ENCODE data around the gene FBXW2.
"Not testable (repeated sequence)": the region's sequence is repeated elsewhere in the genome, so short reads cannot be mapped to it uniquely, and the experiment has no call there.

Gene FBXW2, protein sequence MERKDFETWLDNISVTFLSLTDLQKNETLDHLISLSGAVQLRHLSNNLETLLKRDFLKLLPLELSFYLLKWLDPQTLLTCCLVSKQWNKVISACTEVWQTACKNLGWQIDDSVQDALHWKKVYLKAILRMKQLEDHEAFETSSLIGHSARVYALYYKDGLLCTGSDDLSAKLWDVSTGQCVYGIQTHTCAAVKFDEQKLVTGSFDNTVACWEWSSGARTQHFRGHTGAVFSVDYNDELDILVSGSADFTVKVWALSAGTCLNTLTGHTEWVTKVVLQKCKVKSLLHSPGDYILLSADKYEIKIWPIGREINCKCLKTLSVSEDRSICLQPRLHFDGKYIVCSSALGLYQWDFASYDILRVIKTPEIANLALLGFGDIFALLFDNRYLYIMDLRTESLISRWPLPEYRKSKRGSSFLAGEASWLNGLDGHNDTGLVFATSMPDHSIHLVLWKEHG

DNA sequence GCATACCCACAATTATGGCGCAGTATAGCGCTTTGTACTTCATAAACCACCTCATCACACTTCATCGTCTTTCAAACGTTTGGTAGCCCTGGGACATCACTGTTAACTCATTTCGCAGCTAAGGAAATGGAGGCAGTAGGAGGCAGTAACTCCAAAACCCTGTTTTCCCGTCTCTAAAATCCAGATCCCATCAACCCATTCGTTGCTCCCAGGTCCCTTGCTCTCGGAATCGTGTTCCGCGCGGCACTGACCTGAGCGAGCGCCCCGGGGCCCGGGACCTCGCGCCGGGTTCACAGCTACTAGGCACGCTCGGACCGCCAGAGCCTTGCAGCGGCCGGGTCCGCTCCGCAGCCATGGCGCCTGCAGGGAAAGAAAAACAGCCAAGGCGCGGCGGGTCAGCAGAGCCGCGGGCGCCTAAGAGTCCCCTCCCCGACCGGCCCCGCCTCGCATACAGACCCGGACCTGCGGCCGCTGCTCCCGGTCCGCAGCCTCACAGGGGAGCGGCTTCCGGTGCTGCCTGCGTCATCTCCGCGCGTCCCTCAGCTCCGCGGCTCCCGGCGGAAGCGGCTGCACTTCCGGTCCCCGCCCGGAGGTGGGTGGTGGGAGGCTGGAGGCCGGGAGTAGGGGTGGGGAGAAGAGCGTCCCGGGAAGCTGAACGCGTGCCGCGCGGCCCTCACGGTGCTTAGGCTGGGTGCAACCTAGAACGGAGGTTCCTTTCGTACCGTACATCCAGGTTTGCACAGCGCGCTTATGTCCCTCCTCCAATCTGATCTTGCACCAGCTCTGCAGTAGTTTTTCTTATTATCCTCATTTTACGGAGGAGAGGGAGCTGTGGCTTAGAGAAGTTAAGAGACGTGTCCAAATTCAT lies at the start of gene FBXW2:
TSS of gene FBXW2 (minus strand) at position 519 of the 868 bp plus-strand sequence. CDS start 5,158 bp downstream, outside the sequence.
- peak; percentile 95 for DNase-seq

DNA sequence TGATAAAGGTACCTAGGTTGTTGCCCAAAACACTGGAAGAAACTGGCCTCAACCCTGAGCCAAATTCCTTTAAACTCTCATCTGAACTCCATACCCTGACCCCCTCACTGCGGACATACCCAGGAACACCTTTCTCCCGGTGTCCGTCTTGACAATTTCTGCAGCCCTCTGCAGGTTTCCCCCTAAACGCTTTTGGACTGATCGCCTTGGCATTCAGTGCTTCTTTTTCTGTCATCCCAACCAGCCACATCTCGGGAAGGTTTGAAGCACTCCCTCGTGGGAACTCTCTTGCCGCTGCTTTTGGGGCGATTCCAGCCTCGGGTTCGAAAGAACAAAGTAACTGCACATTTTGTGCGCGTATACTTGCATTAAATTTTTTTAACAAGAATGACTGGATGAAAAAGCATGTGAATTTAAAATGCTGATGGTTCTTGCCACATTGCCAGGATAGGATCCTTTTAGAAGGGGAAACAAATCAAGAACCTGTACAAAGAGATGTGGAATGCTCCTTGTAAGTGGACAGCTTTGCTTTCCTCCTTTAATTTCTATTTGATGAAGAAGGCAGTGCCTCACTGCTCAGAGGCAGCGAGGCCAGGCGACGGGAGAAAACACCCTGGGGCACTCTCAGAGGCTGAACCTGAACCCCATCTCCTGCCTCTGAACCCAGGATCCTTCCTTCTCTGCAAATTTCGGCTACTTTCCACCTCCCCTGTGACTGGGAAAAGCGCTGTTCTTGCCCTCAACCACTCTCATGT lies 48.9 kb upstream of the FBXW2 start:
- DNase-seq, result no peak

DNA sequence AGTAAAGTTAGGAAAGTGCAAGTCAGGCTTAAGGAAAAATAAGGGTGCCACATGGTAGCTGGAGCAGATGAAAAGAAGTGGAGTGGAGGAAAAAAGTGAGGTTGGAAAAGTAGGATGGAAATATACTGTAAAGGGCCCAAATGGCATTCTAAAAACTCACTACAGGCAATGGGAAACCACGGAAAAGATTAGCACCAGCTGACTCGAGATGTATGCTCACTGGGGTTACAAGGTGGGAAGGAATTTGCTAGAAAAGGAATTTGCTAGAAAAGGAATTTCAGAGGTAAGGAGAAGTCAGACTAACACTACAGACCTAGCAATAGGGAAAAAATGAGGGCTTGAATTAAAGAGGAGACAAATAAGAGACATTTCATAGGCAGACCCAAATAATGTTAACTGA lies 45.9 kb upstream of the FBXW2 start:
- no peak for DNase-seq

DNA sequence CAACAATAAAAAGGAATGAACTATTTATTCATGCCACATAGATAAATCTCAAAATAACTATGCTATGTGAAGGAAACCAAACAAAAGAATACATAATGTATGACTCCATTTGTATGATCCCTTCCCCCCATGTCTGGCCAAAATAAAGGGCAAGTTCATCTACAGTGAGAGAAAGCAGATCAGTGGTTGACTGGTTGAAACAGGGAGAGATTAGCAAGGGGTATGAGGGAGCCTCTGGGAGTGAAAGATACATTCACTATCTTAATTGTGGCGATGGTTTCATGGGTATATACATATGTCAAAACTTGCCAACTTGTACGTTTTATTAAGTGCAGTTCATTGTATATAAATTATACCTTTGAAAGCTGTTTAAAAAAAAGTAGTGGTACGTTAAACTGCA lies 44.7 kb upstream of the FBXW2 start:
- DNase-seq, result no peak

DNA sequence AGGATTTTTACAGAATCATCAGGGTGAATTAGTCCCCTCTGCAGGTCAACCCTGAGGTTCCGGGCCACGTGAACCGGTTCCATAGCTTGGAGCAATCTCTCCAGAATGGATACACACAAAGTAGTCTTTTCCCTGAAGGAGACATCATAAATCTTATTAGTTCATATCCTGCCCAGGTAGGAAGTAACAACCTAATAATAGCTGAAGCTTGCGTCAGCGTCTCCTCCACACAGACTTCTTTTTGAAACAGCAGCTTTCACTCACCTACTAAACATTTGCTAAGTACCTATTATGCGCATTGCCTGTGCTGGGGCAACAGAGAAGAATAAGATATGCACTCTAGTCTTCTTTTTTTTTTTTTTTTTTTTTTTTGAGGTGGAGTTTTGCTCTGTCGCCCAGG lies 40.1 kb upstream of the FBXW2 start:
- no peak for DNase-seq

DNA sequence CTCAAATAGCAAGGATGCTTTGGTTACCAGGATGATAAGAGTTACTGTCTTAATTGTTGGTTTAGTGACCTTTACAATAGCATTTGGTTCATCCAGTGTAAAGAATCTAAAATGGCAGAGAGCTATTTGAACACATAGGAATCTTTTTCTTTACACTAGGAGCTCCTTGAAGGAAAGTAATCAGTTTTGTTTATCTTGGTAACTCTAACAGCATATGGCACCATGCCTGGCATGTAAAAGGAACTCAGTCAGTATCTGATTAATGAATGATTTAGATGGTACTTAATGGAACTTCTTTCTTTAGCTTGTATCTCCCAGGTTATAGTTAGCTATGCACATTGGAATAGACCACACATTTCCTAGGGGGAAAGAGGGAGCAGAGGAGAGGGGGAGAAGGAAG lies 39.6 kb upstream of the FBXW2 start:
- DNase-seq, result no peak

DNA sequence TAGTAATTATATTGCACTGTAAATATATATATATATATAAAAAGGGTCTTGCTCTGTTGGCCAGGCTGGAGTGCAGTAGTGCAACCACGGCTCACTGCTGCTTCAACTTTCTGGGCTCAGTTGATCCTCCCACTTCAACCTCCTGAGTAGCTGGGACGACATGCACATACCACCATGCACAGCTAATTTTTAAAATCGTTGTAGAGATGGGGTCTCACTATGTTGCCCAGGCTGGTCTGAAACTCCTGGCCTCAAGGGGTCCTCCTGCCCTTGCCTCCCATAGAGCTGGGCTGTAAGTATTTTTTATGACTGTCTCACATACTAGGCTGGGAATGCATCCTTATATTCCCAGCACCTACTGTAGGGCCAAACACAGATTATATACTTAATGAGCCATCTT lies 37.6 kb upstream of the FBXW2 start:
- no peak for DNase-seq

DNA sequence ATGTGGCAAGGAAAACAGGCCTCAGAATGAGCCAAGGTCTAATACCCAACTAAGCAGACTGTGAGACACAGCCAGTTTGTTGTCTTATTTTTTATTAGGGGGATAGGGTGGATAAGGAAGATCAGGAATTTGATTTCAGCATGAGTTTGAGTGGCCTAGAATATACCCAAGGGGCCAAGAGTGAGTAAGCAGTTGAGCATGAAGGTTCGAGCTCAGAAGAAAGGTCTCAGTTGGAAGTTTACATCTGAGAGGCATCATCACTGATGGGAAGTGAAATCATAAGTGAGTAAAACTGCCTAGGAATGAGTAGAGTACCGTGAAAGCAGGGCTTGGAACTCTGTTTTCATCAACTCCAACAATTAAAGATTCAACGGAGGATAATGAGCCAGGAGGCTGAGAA lies 36.9 kb upstream of the FBXW2 start:
- DNase-seq, result no peak

DNA sequence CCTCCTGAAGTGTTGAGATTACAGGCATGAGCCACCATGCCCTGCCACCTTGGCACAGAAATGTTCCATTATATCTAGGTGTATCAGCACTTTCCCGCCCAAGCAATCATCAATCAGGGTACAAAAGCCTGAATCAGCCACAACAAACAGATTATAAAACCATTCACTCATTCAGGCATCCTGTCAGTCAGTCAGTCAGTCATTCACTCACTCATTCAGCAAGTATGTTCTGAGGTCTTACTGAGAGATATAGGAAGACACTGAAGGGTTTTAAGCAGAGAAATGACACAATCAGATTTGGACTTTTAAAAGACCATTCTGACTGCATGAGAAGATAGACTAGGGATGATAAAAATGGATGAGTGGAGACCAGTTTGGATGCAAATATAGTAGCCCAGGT lies 36.4 kb upstream of the FBXW2 start:
- no peak for DNase-seq

DNA sequence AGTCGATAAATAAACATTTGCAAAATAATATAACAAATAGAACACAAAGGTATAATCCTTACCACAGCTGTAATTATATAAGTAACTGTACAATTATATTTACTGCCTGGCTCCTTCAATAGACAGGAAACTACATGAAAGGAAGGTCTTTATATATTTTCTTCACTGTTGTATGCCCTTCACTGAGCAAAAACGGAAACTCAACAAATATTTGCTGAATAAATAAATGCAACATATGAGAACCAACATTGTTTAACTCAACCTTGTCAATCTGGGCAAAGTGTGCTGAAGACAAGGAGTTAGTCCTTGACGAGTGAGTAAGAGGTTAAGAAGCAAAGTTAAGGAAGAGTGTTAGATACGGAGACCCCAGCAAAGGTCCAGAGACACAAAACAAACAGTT lies 26.9 kb upstream of the FBXW2 start:
- no peak for DNase-seq

DNA sequence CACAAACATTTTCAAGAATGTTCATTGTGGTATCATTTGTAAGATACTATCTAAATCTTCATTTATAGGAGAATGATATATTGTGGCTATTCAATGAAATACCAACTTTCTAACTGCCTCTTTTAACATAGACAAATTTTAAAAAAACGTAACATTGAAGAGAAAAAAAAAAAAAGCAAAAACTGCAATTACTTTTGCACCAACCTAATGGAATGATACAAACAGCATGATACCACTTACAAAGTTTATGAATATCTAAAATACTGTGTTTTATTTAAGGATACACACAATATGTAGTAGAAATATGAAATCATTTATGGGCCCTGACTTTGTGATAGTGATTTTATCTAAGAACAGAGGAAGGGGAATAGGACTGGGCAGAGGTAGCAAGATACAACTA lies 25.4 kb upstream of the FBXW2 start:
- no peak for DNase-seq

DNA sequence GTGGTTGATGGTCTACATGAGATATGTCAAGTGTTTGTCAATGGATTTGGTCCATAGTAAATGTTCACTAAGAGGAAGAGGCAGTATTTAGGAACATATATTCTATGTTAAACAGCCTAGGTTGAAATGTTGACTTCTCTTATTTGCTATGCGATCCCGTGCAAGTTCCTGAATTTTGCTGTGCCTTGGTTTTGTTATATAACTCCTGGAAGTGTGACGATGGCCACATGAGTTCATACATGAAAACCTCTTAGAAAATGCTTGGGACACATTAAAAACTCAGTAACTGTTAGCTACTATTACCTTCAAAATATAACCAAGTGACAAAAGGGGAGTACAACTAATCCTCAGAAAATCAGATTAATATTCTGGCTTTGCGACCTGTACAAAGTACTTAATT lies 21.9 kb upstream of the FBXW2 start:
- no peak for DNase-seq

DNA sequence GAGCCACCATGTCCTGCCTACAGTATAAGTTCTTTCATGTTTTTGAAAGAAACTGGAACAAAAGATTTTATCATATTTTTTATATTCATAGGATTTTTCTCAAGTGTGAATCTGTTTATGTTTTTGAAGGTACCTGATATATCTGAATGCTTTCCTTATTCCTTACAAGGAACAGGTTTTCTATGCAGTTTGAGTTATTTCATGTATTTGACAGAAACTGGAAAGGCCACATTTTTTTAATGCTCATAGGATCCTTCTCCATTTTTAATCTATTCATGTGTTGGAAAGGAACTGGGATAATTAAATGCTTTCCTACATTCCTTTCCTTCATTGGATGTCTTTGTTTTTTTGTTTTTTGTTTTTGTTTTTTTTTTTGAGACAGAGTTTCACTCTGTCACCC lies 15.7 kb upstream of the FBXW2 start:
- DNase-seq, result no peak

DNA sequence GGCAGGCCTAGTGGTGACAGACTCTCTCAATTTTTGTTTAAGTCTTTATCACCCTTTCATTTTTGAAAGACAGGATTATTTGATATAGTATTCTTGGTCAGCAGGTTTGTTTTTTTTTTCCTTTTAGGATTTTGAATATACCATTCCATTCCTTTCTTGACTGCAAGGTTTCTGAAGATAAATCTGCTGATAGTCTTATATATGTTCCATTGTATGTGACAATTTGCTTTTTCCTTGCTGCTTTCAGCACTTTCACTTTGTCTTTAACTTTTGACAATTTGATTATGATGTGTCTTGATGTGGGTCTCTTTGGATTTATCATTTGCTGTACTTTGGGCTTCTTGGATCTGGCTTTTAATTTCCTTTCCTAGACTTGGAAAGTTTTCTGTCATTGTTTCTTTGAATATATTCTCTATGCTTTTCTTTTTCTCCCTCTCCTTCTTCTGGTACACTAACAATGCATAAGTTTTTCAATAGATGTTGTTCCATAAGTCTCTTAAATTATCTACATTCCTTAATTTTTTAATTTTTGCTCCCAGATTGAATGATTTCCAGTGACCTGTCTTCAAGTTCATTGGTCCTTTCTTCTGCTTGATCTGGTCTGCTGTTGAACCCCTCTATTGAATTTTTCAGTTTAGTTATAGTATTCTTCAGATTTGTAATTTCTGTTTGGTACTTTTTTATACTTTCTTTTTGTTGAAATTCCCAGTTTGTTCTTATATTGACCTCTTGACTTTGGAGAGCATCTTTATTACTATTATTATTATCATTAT lies 14.6 kb upstream of the FBXW2 start:
- no peak for DNase-seq

DNA sequence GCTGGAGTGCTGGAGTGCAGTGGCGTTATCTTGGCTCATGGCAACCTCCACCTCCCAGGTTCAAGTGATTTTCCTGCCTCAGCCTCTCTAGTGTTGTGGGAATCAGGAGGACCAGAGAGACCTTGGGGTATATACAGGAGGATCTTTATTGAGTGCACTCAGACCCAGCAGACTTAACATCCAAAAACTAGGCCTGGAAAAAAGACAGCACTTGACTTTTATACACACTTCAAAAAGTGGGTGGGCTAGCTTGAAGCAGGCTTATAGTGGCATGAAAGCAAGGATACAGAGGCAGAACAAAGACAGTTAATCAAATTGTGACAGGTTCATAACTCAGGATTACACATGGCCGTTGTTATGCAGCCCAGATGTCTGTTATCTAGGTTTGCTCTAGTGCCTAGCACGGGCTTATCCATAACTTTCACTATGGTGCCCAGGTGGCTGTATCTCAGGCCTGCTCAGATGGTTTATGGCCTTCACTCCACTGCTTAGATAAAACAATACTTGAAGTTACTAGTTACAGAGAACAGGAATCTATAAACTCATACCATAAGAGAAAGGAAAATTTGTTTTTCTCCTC lies 11.7 kb upstream of the FBXW2 start:
- DNase-seq, result not testable (repeated sequence)

DNA sequence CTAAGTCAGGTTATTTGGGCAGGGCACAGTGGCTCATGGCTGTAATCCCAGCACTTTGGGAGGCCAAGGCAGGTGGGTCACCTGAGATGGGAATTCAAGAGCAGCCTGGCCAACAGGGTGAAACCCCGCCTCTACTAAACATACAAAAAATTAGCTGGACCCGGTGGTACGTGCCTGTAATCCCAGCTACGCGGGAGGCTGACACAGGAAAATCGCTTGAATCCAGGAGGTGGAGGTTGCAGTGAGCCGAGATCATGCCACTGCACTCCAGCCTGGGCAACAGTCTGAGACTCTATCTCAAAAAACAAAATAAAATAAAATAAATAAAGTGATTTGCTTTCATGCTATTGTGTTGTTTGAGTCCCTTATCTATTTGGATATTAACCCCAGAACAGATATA lies 8.2 kb upstream of the FBXW2 start:
- no peak for DNase-seq

DNA sequence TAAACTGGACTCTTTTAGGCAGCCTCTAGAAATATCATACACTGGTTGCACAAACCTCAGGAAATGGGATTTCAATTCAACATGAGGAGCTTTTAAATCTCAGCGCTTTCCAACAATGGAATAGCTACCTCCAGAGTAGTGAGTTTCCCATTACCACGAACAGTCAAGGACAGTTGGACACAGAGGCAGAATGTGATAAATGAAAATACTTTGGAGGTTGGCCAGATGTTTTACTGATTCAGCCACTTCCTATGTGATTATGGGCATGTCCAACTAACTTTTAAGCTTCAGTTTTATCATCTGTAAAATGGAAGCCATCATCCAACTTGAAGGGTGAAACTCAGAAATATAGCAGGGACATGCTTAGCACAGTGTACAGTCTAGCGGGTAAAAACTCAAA lies 2.1 kb downstream of the FBXW2 start:
- no peak for DNase-seq

DNA sequence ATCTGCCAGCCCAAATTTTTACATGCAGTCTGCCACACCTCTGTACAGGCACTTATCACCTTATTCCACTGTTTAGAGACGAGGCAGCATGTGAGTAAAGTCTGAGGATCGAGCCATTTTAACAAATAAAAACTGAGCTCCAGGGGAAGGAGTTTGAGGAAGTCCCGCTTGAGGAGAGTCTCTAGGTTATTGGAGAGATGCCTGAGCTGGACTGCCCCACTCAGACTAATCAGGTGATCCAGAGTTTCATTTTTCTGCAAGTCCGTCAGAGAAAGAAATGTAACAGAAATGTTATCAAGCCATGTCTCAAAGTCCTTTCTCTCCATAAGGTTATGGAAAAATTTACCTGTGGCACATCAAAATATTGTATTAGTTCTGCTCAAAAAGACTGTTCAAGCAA lies 5.3 kb downstream of the FBXW2 start:
- DNase-seq, result no peak

DNA sequence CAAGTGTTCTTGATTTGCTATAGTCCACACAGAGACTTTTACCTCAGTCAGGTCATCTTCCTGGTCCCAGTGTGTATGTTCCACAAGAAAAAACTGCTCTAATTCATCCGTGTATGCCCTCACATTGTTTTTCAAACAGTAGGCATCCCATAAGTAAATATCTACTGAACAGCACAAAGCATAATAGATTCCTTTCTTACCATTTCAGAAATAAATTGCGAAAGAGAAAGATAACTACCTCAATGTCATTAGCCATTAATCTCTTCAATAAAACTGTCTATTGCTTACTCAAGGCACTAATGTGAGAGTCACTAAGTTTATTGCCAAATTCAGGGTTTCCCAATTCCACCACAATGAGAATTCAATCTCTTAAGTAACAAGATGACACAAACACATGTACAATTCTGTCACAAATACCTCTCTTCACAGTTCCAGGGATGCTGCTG lies 9.6 kb downstream of the FBXW2 start:
- DNase-seq, result no peak

DNA sequence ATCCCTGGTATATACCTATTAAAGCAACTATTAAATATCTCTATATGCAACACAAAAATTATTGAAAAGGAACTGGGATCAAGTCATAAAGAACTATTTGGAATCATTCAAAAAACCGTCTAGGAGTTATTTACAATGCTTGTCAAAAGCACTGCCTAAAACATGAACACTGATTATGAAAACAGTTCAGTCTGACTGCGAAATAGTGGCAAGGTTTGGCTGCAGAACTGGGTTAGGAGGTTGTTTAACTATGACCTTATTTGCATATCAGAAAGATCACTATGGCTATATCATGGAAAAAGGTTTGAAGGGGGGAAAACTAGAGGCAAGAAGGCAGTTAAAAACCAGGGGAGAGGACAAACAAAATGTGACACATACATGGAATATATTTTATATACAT lies 12.0 kb downstream of the FBXW2 start:
- no peak for DNase-seq

DNA sequence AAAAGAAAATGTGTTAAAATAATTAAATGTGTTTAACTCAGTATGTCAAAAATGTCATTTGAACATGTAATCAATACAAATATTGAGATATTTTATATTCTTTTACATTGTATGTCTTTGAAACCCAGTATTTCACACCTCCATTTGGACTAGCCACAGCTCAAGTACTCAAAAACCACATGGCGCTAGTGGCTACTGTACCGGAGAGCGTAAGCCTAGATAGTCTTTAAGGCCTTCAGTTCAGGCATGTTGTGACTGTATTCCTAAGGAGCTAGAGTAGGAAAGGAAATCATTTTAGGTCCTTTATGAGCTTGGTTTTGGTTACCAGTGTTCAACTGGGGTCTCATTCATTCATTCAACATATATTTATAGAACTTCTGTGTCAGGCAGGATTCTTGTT lies 12.8 kb downstream of the FBXW2 start:
- no peak for DNase-seq

DNA sequence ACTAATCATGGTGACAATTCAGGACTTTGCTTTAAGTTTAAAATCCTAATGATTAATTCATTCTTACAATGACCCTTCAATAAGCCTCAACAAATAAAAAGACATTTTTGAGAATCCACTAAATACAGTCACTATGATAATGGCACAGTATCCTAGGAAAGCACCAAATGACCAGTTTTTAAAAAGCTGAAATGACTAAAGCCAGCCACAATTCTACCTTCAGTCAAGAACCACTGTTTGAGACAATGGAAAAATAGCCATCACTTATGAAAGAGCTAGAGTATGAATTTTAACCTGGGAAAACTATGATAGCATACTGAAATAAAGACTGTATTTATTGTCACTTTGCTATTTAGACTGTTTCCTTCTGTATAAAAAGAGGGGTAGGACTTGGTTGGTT lies 14.0 kb downstream of the FBXW2 start:
- DNase-seq, result no peak

Data from left hindlimb (tissue), 1 donor.